ENCODE results near the gene TPPP. TPM values are rescaled to one million over a fixed set of nuclear protein-coding genes. Genes with fewer than 3 reads are reported as not detected.
"Not testable (repeated sequence)": the region's sequence is repeated elsewhere in the genome, so short reads cannot be mapped to it uniquely, and the experiment has no call there.

TPPP gene
- total RNA-seq, 2 donors from 2014 or later: 3.9 to 6.3 TPM

DNA sequence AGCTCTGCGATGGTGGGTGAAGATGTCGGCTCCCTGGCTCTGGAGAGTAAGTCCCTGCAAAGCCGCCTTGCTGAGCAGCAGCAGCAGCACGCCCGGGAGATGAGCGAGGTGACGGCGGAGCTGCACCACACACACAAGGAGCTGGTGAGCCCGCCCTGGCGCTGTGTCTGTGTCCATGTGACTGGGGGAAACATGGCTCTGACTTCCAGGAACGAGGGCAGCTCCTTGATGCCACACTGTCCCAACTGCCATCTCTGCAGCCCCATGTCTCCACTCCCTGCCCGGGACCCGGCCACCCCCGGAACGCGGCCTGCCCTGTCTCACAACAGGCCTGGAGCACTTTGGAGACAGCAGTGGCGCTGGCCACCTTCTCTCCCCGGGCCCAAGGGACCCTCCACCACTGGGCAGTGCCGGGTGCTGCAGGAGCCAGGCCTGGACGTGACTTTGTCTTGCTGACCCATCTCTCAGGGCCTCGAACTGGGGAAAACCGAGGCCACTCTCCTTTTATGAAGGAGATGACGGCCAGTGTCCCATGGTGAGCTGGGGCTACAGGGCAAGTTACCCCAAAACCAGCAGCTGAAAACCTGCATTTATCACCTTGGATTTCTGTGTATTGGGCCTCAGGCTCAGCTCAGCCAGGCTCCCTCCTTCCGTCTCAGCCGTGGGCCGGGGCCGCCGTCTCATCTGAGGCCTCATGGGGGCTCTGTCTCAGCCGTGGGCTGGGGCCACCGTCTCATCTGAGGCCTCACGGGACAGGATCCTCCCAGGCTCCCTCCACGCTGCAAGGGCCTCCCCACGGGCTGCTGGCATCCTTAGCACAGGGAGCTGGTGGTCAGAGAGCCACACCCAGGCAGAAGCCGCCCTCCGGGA, 52.5 kb downstream of the TPPP start:
- ATAC-seq (no peak), DNase-seq (no peak)
- intact Hi-C loops (cut with DNase I, micrococcal nuclease): no loop called here

DNA sequence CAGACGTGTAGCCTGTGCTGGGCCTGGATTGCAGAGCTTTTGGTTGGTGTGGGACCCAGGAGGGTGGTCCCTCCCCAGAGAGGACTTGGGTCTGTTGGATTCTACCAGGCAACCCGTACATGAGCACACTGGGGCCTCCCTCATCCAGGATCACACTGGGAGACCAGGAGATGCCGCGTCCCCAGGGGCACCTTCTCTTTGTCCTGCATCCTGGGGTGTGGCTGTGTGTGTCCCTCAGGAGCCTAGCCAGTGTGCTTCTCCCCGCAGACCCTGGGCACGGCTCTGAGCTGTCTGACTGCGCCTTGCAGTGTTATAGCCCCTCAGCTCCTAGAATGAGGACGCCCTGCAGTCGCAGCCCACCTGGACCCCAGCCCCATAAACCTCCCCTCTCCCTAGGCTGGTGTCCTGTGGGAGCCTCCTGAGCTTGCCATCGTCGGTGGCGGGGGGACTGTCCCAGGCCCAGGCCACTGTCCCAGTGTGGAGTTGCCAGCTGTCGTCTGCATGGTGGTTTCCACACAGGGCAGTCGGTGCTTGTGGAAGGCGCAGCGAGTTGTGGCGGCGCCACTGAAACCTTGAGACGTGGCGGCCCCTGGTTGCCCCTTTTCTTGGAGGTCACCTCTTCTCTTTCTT, 53.5 kb downstream of the TPPP start:
- no peak for ATAC-seq
- intact Hi-C loops (cut with DNase I, micrococcal nuclease): no loop called here

DNA sequence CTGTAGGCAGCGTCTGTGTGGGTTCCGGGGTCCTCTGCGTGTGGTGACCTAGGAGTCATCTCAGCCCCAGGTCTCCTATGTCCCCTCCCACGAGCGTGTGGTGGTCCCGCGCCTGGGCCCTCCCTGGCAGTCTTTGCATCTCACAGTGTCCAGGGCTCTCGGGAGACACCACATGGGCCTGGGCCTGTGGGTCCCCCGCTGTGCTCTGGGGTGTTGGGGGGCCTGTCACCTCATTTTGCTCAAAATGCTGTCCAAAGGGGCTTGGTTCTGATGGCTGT, 54.0 kb downstream of the TPPP start:
- intact Hi-C loops (cut with DNase I, micrococcal nuclease): no loop called here
- ATAC-seq: no peak

More for the DNA sequence above, 53.5 kb downstream of the TPPP start:
- DNase-seq: no peak

DNA sequence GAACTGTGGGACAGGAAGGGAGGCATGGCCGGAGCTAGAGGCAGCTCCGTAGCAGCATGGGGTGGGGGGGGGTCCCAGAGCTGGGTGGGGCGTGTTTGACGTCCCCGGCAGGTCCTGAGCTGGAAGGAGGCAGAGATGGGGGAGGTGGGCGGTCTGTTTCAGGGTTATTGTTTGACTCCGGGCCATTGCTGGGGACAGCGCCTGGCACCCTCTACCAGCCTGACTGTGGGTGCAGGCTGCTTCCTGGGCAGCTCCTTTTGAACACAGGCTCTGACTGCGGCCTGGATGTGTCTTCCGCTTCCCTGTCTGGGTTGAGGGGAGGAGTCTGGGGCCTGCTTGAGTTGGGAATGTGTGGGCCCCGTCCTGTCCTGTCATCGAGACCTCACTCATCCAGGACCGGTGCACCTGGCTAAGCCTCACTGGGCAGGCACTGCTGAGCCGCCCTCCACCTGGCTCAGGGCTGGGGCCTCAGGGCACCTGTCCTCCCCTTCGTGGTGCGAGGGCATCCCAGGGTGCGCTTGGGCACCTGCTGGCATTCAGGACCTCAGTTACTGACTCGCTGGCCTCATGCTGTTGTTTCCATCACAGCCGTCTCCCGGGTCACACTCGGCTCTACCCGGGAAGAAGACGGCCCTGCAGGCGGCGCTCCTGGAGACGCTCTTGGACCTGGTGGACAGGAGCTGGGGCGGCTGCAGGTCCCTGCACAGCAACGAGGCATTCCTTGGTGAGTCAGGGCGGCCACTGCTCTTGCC, 54.5 kb downstream of the TPPP start:
- no peak for ATAC-seq
- DNase-seq: no peak
- intact Hi-C loops (cut with DNase I, micrococcal nuclease): no loop called here

More for the DNA sequence above, 54.0 kb downstream of the TPPP start:
- DNase-seq: no peak

DNA sequence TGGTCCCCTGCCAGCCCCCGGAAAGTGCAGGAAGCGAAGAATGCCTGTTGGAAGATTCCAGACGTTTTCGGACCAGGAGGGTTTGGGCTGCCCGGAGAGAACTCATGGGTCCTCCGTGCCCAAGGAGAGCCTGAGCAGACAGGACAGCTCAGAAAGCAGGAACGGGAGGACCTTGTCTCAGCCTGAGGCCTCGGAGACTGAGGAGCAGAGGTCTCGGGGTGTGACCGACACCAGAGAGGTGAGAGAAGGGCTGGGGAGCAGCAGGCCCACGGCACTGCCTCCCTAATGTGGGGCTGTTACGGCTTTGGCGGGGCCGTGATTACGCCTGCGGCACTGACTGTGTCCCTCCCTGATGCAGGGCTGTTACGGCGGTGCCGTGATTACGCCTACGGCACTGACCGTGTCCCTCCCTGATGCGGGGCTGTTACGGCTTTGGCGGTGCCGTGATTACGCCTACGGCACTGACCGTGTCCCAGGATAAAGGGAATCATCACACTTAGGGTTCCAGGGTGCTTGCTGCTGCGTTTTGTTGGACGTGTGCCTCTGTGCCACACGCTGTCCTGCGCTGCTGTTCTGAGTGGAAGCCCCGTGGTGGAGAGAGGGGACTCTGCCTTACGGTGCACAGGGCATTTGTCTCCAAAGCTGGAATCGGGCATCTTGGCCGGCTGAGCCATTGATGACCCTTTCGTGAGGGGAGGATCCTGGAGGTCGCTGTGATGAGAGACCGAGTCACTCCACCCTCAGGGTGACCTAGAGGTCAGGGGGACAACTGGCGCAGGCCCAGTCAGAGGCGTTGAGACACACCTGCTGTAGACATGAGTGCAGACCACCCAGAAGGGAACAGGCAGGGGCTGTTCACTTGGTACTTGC, 55.3 kb downstream of the TPPP start:
- intact Hi-C loops (cut with DNase I, micrococcal nuclease): no loop called here
- DNase-seq: no peak
- ATAC-seq: no peak

DNA sequence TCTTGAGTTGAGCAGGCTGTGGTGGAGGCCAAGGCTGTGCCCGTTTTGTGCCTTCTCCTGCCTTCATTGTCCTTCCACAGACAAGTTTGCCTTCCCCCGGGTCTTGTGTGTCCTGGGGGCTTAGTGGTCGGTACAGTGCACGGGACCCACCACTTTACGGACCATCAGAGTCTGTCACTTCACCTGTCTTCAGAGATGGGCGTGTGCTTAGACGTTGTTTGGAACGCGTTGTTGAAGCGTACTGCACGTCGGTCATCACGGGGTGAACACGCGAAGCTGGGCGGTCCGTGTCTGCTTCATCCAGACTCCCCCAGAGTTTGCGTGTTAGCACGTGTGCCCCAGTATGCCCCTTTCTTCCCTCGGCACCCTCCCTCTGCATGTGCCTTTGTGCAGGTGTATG, 56.2 kb downstream of the TPPP start:
- intact Hi-C loops (cut with DNase I, micrococcal nuclease): no loop called here
- DNase-seq: no peak
- no peak for ATAC-seq

DNA sequence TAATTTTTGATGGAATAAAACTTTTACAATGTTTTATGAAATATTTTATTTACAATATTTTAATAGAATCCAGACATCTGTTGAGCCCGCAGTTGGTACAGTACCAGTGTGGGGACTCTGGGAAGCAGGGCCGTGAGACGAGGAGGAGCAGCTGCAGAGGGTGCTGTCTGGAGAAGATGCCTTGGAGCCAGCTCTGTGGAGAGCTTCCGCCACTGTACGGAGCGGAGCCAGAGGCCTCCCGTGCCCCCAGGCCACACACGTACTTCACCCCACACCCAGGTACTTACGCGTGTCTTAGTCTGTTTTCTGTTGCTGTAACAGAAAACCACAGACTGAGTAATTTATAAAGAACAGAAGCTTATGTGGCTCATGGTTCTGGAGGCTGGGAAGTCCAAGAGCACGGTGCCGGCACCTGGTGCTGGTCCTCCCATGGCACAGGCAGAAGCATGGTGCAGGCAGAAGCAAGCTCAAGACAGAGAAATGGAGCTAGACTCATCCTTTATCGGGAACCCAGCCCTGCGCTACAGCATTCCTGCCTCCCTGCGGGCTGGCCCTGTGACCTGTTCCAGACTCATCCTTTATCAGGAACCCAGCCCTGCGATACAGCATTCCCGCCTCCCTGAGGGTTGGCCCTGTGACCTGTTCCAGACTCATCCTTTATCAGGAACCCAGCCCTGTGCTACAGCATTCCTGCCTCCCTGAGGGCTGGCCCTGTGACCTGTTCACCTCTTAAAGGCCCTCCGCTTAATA, 57.7 kb downstream of the TPPP start:
- no peak for ATAC-seq
- no peak for DNase-seq
- intact Hi-C loops (cut with DNase I, micrococcal nuclease): no loop called here

DNA sequence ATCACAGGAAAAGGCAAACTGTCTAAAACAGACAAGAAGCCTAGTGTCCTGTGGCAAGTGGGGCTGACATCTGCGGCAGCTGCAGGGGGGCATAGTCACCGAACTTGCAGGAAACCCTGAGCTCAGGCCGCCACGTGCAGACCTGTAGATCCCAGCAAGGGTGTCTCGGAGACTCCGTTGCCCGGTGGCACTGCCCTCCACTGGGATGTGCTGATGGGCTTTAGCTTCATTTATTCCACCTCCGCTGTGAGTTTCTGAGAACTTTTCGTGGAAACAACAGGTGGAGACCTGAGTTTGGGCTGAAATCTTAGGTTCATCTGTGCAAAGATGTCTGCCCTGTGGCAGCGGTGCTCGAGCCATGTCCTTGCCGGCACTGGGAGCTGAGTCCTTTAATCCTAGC, 59.0 kb downstream of the TPPP start:
- DNase-seq: no peak
- intact Hi-C loops (cut with DNase I, micrococcal nuclease): no loop called here
- ATAC-seq: no peak

DNA sequence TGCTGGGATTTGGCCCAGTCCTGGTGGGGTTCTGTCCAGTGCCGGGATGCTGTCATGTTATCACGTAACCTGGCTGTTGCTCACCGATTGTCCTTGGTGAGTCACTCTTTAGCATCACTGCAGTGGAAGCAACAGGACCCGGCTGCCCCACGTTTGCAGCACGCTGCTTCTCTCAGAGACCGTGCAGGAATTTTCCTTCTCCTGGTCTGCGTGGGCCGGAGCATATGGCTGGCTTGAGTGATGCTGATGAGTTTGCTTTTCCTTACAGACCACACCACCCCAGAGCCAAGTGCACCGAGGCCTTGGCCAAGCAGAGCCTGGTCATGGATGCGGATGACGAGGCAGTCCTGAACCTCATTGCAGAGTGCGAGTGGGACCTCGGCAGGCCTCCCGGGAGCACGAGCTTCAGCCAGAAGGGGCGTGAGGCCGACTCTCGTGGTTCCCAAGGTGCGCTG, 59.6 kb downstream of the TPPP start:
- DNase-seq: no peak
- ATAC-seq: no peak
- intact Hi-C loops (cut with DNase I, micrococcal nuclease): no loop called here

DNA sequence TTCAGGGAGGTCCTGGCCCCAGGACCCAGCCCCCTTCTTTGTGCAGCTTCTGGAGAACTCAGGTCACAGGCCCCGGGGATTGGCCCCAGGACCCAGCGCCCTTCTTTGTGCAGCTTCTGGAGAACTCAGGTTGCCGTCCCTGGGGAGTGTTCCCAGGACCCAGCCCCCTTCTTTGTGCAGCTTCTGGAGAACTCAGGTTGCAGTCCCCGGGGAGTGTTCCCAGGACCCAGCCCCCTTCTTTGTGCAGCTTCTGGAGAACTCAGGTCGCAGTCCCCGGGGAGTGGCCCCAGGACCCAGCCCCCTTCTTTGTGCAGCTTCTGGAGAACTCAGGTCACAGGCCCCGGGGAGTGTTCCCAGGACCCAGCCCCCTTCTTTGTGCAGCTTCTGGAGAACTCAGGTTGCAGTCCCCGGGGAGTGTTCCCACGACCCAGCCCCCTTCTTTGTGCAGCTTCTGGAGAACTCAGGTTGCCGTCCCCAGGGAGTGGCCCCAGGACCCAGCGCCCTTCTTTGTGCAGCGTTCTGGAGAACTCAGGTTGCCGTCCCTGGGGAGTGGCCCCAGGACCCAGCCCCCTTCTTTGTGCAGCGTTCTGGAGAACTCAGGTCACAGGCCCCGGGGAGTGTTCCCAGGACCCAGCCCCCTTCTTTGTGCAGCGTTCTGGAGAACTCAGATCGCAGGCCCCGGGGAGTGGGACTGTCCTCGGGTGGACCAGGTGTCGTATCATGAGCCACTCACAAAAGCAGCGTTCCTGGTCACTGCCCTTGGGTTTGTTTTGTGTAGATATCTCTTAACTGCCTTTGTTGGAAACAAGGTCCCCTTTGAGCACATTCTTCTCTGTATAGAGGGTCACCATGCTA, 64.6 kb downstream of the TPPP start:
- intact Hi-C loops (cut with DNase I, micrococcal nuclease); ATAC-seq: not testable (repeated sequence)
- peak in 1 of 2 donors; percentile 5 for DNase-seq

DNA sequence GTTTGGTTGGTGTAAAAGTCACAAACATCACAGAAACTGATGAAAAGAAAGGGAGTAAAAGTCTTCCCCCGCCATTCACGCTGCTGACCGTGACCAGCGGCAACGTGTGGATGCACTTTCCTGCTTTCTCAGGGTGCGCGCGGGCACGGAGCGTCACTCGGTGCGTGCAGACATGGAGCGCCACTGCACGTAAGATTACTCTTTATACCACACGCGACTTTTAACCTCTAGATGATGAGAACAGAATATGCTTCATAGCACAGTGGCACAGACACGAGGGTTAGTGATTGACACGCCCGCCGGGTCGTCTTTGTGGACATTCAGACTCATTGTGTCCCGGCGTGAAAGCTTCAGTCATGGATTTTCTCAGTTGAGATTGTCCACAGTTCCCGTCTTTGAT, 65.3 kb downstream of the TPPP start:
- intact Hi-C loops (cut with DNase I, micrococcal nuclease): no loop called here
- ATAC-seq: no peak
- no peak for DNase-seq

DNA sequence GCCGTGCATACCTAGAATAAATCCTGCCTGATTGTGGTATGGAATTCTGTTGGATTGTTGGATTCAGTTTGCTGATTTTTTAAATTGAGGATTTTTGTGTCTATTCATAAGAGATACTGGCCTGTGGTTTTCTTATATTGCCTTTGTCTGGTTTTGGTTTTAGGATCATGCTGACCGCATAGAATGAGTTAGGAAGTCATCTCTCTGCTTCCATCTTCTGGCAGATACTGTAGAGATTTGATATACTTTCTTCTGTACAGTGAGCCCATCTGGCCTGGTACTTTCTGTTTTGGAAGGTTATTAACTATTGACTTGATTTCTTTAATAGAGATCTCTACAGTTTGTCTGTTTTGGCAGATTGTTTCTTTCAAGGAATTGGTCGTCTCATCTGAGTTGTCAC, 66.3 kb downstream of the TPPP start:
- intact Hi-C loops (cut with DNase I, micrococcal nuclease): no loop called here
- DNase-seq (no peak), ATAC-seq (no peak)

DNA sequence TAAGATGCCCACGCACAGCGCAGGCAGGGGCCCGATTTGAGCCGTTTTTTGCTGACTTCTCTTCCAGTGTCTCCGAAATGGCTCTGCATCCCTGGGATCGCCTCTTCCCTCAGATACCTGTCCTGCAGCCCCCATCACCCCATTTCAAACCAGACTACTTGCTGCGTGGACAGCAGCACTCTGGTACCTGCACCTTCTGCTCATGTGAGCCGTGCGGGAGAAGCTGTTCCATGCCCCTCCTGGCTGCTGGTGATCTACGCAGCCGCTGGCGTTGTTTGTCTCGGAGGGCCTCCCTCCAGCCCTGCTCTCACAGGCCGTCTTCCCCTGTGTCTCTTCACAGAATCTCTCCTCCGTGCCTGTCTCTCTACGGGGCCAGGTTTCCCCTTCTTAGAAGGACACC, 67.6 kb downstream of the TPPP start:
- no peak for DNase-seq

DNA sequence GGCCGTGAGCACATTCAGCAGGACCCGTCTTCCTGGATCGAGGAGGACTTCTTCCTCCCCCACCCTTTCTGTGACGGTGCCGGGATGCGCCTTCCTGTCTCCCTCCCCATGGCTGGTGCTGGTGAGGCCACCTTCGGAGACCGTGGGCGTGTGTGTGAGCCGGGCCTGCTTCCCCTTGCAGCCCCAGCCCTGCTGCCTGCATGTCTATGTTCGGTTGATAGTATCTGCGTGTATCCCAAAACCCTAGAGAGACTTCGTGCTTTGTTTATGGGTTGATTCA, 68.3 kb downstream of the TPPP start:
- ATAC-seq: no peak
- DNase-seq: no peak
- intact Hi-C loops (cut with DNase I, micrococcal nuclease): no loop called here

More for the DNA sequence above, 67.6 kb downstream of the TPPP start:
- intact Hi-C loops (cut with DNase I, micrococcal nuclease): no loop called here
- no peak for ATAC-seq

DNA sequence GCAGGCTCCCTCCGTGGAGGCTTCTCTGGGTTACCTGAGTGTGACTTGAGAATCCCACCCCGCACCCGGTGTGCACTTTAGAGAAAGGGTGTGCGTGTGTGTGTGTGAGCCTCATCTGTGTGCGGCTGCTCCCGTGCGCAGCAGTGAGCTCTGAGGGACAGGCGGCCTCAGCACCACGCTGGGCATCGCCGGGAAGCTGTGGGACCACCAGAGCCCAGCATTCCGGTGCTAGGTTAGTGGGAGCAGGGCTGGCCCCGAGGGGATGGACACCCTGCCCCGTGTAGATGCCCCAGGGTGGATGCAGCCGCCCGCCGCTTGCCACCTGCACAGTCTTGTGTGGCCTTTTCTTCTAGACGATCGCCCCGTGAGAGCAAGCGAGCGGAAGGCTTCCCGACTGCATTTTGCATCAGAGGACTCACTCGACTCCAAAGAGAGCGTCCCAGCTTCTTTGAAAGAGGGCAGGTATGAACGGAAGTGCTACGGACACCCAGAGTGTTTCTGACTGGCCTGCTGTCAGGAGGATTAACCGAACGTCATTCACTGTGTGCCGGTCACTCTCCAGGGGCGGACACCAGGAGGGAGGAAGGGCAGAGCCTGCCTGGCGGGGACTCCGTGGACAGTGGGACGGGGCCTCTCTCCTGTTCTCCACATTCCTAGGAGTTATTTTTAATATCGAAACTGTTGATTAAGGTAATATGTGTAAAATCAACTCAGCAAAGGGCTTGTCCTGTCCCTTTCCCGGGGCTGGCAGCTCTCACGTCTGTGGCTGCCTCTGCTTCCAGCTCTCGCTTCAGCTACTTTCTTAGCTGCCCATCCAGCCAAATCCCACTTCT, 68.8 kb downstream of the TPPP start:
- no peak for ATAC-seq
- intact Hi-C loops (cut with DNase I, micrococcal nuclease): no loop called here

DNA sequence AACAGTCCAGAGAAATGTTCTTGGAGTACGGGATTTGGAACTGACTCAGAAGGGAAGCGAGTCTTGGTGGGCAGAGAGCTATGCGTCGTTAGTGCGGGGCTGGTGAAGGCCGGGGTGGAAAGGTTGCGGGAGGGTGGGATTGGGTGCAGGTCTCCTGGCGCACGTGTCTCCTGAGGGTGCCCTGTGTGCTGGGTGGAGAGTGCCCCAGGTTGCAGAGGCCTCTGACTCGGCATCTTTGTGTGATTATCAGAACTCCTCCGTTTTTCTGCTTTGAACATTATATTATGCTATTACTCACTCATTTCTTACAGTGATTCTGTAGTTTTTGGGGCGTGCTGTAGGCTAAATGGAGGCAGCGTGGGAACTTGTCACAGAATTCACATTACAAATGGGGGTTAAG, 69.6 kb downstream of the TPPP start:
- no peak for ATAC-seq
- intact Hi-C loops (cut with DNase I, micrococcal nuclease): no loop called here
- DNase-seq: no peak

More for the DNA sequence above, 68.8 kb downstream of the TPPP start:
- no peak for DNase-seq

Data from left colon (tissue), 2 donors.